Measurements from ENCODE around the gene PALB2.

The PALB2 gene

DNA sequence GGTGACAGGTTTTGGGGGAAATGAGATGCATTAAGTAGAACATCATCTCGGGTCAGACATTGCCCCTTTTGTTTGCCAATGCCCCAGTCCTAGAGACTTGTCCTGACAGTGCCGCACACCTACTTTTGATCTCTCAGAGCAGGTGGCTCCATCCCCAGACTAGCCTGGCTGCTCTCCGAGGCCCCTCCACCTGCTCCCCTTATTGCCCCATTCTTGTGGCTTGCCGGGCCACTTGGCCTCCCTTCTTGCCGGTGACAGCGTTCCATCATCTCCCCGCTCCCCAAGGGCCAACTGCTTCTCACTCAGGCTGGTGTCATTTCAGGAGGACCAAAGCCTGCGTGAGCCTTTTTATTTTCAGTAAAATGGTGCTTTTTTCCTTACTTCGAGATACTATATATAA is 68.7 kb downstream of the PALB2 start:
- TF ChIP-seq, protein P1, sequence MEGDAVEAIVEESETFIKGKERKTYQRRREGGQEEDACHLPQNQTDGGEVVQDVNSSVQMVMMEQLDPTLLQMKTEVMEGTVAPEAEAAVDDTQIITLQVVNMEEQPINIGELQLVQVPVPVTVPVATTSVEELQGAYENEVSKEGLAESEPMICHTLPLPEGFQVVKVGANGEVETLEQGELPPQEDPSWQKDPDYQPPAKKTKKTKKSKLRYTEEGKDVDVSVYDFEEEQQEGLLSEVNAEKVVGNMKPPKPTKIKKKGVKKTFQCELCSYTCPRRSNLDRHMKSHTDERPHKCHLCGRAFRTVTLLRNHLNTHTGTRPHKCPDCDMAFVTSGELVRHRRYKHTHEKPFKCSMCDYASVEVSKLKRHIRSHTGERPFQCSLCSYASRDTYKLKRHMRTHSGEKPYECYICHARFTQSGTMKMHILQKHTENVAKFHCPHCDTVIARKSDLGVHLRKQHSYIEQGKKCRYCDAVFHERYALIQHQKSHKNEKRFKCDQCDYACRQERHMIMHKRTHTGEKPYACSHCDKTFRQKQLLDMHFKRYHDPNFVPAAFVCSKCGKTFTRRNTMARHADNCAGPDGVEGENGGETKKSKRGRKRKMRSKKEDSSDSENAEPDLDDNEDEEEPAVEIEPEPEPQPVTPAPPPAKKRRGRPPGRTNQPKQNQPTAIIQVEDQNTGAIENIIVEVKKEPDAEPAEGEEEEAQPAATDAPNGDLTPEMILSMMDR (IDR thresholded peaks at IDR 0.05; ENCODE audit: low read depth, low read length, missing control alignments), result no peak
- no peak overlapping the region for H3K4me3 ChIP-seq (replicated peaks; ENCODE audit: low read depth, low read length)
- DNase-seq (ENCODE audit: extremely low read depth, low read depth), result no peak

DNA sequence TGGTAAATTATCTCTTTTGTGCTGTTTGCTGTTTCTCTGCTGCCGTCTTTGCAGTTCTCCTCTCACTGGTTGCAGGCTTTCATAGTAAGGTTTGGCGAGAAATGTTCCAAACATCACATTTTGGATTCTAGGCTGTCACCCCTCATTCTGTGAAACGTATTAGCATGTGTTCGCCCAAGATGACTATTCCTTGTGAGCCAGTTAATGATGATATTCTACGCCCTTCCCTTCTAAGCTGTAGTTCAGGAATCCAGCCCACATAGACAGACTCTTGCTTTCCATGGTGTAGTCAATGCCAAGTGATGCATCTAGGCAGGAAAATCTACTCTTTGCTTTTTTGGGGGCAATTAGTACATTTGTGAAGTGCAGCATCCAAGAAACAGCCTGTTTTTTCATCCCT is 69.2 kb downstream of the PALB2 start:
- no peak for DNase-seq (ENCODE audit: extremely low read depth, low read depth)
- H3K4me3 ChIP-seq (replicated peaks; ENCODE audit: low read depth, low read length), result no peak overlapping the region
- TF ChIP-seq, protein P1 (IDR thresholded peaks at IDR 0.05; ENCODE audit: low read depth, low read length, missing control alignments), result no peak

DNA sequence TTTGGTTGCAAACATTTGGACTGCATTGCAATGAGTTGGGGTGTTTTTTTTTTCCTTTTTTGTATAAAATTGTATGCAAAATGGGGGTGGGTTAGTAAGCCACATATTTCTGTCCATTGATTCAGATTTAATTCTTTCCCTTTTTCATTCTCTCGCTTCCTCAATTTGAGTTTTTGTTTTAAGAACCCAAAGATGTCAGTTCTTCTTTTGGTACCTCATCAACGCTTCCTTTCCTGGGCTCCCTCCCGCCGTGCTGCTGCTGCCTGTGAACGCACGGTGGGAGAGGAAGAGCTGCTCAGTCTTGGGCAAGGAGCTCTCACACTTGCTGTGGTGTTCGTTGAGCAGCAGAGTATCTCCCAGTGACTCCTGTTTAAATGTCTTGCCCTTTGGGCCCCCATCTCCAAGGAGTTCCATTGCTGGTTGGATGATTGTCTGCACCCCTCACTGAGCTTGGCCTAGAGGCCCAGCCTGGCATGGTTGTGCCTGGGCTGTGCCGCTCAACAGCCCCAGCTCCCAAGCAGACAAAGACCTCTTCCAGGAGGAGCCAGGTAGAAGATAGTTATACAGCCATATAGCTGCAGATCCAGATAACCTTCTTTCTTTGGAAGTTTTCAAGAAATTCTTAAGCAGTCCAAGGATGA is 70.0 kb downstream of the PALB2 start:
- no peak overlapping the region for H3K4me3 ChIP-seq (replicated peaks; ENCODE audit: low read depth, low read length)
- no peak for DNase-seq (ENCODE audit: extremely low read depth, low read depth)
- TF ChIP-seq, protein P1 (IDR thresholded peaks at IDR 0.05; ENCODE audit: low read depth, low read length, missing control alignments), result no peak

DNA sequence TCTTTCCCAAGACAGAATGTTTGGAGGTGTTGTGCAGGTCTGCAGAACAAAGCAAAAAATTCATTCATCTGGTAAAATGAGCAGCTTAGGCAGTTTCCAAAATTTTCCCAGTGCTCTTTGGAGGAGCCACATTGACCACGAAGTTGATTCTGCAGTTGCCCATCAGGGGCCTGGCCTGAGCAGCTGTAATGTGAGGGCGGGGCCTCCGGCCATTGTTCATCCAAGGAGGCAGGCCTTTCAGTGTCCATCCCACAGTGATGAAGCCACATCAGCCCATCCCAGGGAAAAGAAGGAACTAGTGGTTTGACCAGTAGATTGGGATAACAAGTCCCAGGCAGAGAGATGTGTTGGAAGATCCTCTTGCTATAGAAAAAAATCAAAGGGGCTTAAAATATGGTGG is 73.5 kb downstream of the PALB2 start:
- TF ChIP-seq, protein P1 (IDR thresholded peaks at IDR 0.05; ENCODE audit: low read depth, low read length, missing control alignments), result no peak
- DNase-seq (ENCODE audit: extremely low read depth, low read depth), result no peak
- no peak overlapping the region for H3K4me3 ChIP-seq (replicated peaks; ENCODE audit: low read depth, low read length)

DNA sequence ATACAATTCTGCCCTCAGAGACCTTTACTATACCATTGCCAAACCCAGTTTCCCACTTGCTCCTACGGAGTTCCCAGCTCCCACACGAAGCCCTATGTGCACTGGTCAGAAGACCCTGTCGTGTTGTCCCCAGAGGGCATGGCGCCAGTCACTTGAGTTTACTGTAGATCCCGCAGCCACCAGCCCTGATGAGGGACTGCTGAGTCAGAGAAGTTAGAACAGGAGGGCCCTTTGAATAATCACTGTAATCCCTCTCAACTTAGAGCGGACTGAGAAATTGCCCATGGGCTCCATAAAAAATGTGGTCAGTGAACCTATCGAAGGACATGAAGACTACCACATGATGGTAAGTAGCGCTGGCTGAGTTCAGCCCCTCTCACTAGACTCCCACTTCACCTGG is 74.4 kb downstream of the PALB2 start:
- DNase-seq (ENCODE audit: extremely low read depth, low read depth), result no peak
- H3K4me3 ChIP-seq (replicated peaks; ENCODE audit: low read depth, low read length), result no peak overlapping the region
- TF ChIP-seq, protein P1 (IDR thresholded peaks at IDR 0.05; ENCODE audit: low read depth, low read length, missing control alignments), result no peak

DNA sequence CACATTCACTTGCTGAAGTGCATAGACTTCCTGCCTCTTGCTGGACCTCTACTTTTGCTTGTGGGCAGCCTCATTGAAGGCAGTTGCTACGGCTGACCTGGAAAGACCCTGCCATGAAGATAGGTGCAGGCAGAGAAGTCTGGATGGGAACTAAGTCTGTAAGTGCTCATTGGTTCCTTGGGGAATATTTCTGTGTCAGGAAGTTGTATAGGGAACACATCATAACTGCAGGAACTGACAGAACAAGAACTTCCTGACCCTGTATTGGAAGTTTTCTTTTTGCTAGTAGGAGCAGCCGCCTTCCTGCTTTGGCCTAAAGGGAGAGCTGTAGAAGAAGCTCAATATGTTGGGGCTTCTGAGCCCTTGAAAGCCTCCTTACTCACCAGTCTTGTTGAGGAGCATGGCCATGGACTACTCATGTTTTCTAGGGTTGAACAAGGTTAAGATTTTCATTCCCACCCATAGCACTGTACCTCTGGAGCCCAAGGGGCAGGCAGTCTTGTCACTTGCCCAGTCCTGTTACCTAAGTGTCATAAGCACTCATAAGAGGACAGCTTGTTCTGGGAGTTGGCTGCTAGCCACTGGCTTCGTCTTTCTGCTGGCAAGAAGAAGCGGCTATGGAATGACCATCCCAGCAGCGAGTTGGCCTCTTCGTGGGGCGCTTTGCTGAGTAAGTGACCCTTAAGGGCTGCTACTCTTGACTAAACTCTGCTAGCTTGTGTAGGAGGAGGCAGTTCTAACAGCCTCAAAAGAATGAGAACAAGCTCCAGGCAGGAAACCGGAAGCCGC is 76.3 kb downstream of the PALB2 start:
- no peak overlapping the region for H3K4me3 ChIP-seq (replicated peaks; ENCODE audit: low read depth, low read length)
- DNase-seq (ENCODE audit: extremely low read depth, low read depth), result no peak
- TF ChIP-seq, protein P1 (IDR thresholded peaks at IDR 0.05; ENCODE audit: low read depth, low read length, missing control alignments), result no peak
